NCI-H345 treated with DMSO at 0.1 percent for 48 hours (cell line): ENCODE data around the gene SUMO4.

Source experiments
- DNase-seq: peaks from one replicate; lab custom pipeline; 2025; ENCODE audit not compliant: unreplicated experiment; lab: John Stamatoyannopoulos, UW

SUMO4 gene

GRCh38 chr6:149400050-149400449 lies at the start of gene SUMO4:
TSS of gene SUMO4 (plus strand) at chr6:149400262. CDS start at chr6:149400392, 130 bp downstream.
- DNase-seq = no peak

- no peak for DNase-seq
Measured at GRCh38 chr6:149354009-149354408, 46.1 kb upstream of the SUMO4 start.

- DNase-seq = no peak
Measured at GRCh38 chr6:149356081-149356750, 43.8 kb upstream of the SUMO4 start.

GRCh38 chr6:149357726-149358538 lies 42.1 kb upstream of the SUMO4 start:
- DNase-seq = no peak

- DNase-seq = no peak
Measured at GRCh38 chr6:149359440-149359839, 40.6 kb upstream of the SUMO4 start.

- no peak for DNase-seq
Measured at GRCh38 chr6:149360536-149360935, 39.5 kb upstream of the SUMO4 start.

- no peak for DNase-seq
Measured at GRCh38 chr6:149362289-149362688, 37.8 kb upstream of the SUMO4 start.

- no peak for DNase-seq
Measured at GRCh38 chr6:149363154-149363553, 36.9 kb upstream of the SUMO4 start.

GRCh38 chr6:149364557-149364956 lies 35.5 kb upstream of the SUMO4 start:
- no peak for DNase-seq

GRCh38 chr6:149365197-149365596 lies 34.9 kb upstream of the SUMO4 start:
- DNase-seq = no peak

- DNase-seq = no peak
Measured at GRCh38 chr6:149366267-149366921, 33.7 kb upstream of the SUMO4 start.

- DNase-seq = no peak
Measured at GRCh38 chr6:149368065-149368464, 32.0 kb upstream of the SUMO4 start.

GRCh38 chr6:149371154-149371553 lies 28.9 kb upstream of the SUMO4 start:
- DNase-seq = no peak

GRCh38 chr6:149372062-149372461 lies 28.0 kb upstream of the SUMO4 start:
- no peak for DNase-seq

- DNase-seq = no peak
Measured at GRCh38 chr6:149373511-149373910, 26.6 kb upstream of the SUMO4 start.

GRCh38 chr6:149379977-149380376 lies 20.1 kb upstream of the SUMO4 start:
- no peak for DNase-seq

- DNase-seq = no peak
Measured at GRCh38 chr6:149380523-149380922, 19.5 kb upstream of the SUMO4 start.

- no peak for DNase-seq
Measured at GRCh38 chr6:149383371-149383770, 16.7 kb upstream of the SUMO4 start.

GRCh38 chr6:149384464-149384863 lies 15.6 kb upstream of the SUMO4 start:
- no peak for DNase-seq

GRCh38 chr6:149385998-149386646 lies 13.9 kb upstream of the SUMO4 start:
- no peak for DNase-seq

- DNase-seq = no peak
Measured at GRCh38 chr6:149387779-149388512, 12.1 kb upstream of the SUMO4 start.
